Stimulated activated CD4-positive, alpha-beta T cell treated with anti-CD3 and anti-CD28 coated beads, Interleukin-2, amount 100 ng/mL, for 4 hours (primary cell): ENCODE measurements around the gene CXorf65.

ENCODE experiments used
- DNase-seq: peaks from one replicate; pipeline ENCODE4 v3.0.0-alpha.2; 2020; ENCODE audit warnings: low read depth

Gene CXorf65

GRCh38 chrX:71106427-71106826, at the start of gene CXorf65:
CXorf65 (minus strand) TSS chrX:71106740; CDS start chrX:71106556, 184 bp downstream.
- no peak for DNase-seq

- no peak for DNase-seq
These were observed 48.1 kb upstream of the CXorf65 start for GRCh38 chrX:71154641-71155040.

GRCh38 chrX:71154196-71154595, 47.7 kb upstream of the CXorf65 start:
- DNase-seq, result no peak

- no peak for DNase-seq
These were observed 44.8 kb upstream of the CXorf65 start for GRCh38 chrX:71151366-71151765.

GRCh38 chrX:71148278-71148663, 41.7 kb upstream of the CXorf65 start:
- no peak for DNase-seq

- no peak for DNase-seq
These were observed 41.1 kb upstream of the CXorf65 start for GRCh38 chrX:71147496-71148277.

GRCh38 chrX:71144651-71145050, 38.1 kb upstream of the CXorf65 start, which contains the start of gene NLGN3:
NLGN3 (plus strand) TSS chrX:71144841; CDS start chrX:71147750, 2,909 bp downstream.
- no peak for DNase-seq

- no peak for DNase-seq
These were observed 37.0 kb upstream of the CXorf65 start for GRCh38 chrX:71143508-71143907.

GRCh38 chrX:71140440-71140839, 33.9 kb upstream of the CXorf65 start:
- DNase-seq, result no peak

GRCh38 chrX:71131510-71131909, 25.0 kb upstream of the CXorf65 start:
- no peak for DNase-seq

- peak; percentile 64 for DNase-seq
These were observed 22.6 kb upstream of the CXorf65 start for GRCh38 chrX:71128915-71129765.

- no peak for DNase-seq
These were observed 21.8 kb upstream of the CXorf65 start for GRCh38 chrX:71128166-71128833.

- no peak for DNase-seq
These were observed 12.5 kb upstream of the CXorf65 start for GRCh38 chrX:71118985-71119535.

GRCh38 chrX:71118032-71118984, 11.8 kb upstream of the CXorf65 start, which contains the start of gene MED12:
MED12 (plus strand) TSS chrX:71118596; CDS start chrX:71118755, 159 bp downstream.
- DNase-seq, result peak; percentile 63

GRCh38 chrX:71117358-71117757, 10.8 kb upstream of the CXorf65 start:
- DNase-seq, result no peak

GRCh38 chrX:71111921-71112431, 5.4 kb upstream of the CXorf65 start:
- DNase-seq, result no peak

- DNase-seq, result peak; percentile 82
These were observed 4.8 kb upstream of the CXorf65 start, which contains the start of gene IL2RG for GRCh38 chrX:71111141-71111843. IL2RG (minus strand) TSS chrX:71111577; CDS start chrX:71111539, 38 bp downstream.

GRCh38 chrX:71109051-71109450, 2.5 kb upstream of the CXorf65 start:
- no peak for DNase-seq

- no peak for DNase-seq
These were observed 1.3 kb upstream of the CXorf65 start for GRCh38 chrX:71107762-71108360.
